ENCODE data around the gene MOGAT1. TPM values are rescaled to one million over a fixed set of nuclear protein-coding genes. Genes with fewer than 3 reads are reported as not detected.

Gene MOGAT1
- total and polyA plus RNA-seq, 3 donors from 2014 or later, result not detected

GRCh38 chr2:222649801-222650200 is 21.7 kb upstream of the MOGAT1 start:
- Histone ChIP-seq H3K36me3 (ENCODE audit: low read depth, missing control alignments) (no peaks in the 10 kb centered on the region), H3K4me3 (no peak overlapping the region), H3K4me1 (peaks cover 4% of the 10 kb centered on the region), H3K27me3 (no peaks in the 10 kb centered on the region), H3K9me3 (no peaks in the 10 kb centered on the region), H3K27ac (no peak overlapping the region)
- intact Hi-C loops (cut with DNase I; ENCODE audit: low total_unique reads), result no loop called here
- TF ChIP-seq, protein P1, sequence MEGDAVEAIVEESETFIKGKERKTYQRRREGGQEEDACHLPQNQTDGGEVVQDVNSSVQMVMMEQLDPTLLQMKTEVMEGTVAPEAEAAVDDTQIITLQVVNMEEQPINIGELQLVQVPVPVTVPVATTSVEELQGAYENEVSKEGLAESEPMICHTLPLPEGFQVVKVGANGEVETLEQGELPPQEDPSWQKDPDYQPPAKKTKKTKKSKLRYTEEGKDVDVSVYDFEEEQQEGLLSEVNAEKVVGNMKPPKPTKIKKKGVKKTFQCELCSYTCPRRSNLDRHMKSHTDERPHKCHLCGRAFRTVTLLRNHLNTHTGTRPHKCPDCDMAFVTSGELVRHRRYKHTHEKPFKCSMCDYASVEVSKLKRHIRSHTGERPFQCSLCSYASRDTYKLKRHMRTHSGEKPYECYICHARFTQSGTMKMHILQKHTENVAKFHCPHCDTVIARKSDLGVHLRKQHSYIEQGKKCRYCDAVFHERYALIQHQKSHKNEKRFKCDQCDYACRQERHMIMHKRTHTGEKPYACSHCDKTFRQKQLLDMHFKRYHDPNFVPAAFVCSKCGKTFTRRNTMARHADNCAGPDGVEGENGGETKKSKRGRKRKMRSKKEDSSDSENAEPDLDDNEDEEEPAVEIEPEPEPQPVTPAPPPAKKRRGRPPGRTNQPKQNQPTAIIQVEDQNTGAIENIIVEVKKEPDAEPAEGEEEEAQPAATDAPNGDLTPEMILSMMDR (IDR thresholded peaks at IDR 0.05), result no peak
- TF ChIP-seq POLR2A (IDR thresholded peaks at IDR 0.05), result no peak
- no peak for DNase-seq
- 82 to 89% methylated on average over 3 of the region's 3 CpGs for WGBS, 2 donors

DNA sequence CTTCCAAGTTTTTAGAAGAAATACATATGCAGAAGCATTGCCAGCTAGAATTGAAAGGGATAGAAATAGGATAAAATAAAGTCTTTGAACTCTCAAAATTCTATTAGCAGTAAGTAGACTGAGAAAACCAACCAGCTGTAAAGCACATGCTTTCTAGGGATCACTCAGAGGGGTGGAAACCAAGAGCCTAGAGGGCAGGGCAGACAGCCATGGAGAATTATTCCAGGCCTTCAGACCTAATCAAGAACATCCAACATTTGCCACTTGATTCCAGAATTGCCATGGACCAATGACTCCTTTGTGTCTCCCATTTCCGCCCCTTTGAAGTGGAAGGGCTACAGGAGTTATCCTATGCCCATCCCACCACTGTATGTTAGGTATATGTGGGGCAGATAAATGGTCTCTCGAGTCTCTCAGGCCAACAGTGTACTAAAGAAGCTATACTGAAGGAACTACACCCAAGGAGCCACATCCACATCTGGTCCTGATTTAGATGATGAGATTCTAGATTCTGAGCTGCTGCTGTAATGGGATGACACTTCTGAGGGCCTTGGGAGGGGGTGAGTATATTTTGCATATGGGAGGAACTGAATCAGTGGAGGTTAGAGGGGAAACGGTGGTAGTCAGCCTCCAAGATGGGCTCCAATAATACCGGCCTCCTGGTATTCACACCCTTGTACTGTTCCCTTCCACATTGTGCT is 19.6 kb upstream of the MOGAT1 start:
- intact Hi-C loops (cut with DNase I; ENCODE audit: low total_unique reads), result no loop called here
- WGBS, 2 donors, result 88 to 95% methylated on average over 4 of the region's 4 CpGs

GRCh38 chr2:222652491-222653255 is 18.8 kb upstream of the MOGAT1 start:
- no peak overlapping the region for H3K4me3 ChIP-seq
- no peaks in the 10 kb centered on the region for H3K27me3 ChIP-seq
- no peaks in the 10 kb centered on the region for H3K36me3 ChIP-seq (ENCODE audit: low read depth, missing control alignments)
- no peak for TF ChIP-seq POLR2A (IDR thresholded peaks at IDR 0.05)
- TF ChIP-seq, protein P1 (IDR thresholded peaks at IDR 0.05), result no peak
- peaks cover 7% of the 10 kb centered on the region for H3K4me1 ChIP-seq
- intact Hi-C loops (cut with DNase I; ENCODE audit: low total_unique reads), result no loop called here
- H3K9me3 ChIP-seq, result no peaks in the 10 kb centered on the region
- no peak for DNase-seq
- WGBS, 2 donors, result 82 to 84% methylated on average over 8 of the region's 8 CpGs
- no peak overlapping the region for H3K27ac ChIP-seq

More for the DNA sequence above, 19.6 kb upstream of the MOGAT1 start:
- Histone ChIP-seq H3K36me3 (ENCODE audit: low read depth, missing control alignments) (no peaks in the 10 kb centered on the region), H3K4me1 (peaks cover 7% of the 10 kb centered on the region), H3K9me3 (no peaks in the 10 kb centered on the region), H3K27me3 (no peaks in the 10 kb centered on the region), H3K27ac (no peak overlapping the region), H3K4me3 (no peak overlapping the region)
- no peak for DNase-seq
- no peak for TF ChIP-seq POLR2A (IDR thresholded peaks at IDR 0.05)
- TF ChIP-seq, protein P1 (IDR thresholded peaks at IDR 0.05), result no peak

DNA sequence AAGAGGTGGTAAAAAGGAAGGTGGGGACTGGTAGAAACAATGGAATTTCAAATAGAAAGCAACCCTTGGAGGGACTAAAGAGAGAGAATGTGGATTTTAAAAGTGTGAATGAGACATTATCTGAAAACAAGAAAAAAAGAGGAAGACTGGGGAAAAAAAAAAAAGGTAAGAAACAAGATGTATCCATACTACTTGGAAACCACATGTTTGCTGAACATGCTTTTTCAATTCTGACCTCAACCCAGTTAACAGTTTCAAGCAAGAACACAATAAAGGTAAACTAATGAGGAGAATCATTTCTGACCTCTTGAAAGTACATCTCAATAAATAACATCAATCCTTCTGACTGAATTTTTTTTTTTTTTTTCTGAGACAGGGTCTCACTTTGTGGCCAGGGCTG is 18.2 kb upstream of the MOGAT1 start:
- H3K27me3 ChIP-seq, result no peaks in the 10 kb centered on the region
- TF ChIP-seq POLR2A (IDR thresholded peaks at IDR 0.05), result no peak
- TF ChIP-seq, protein P1 (IDR thresholded peaks at IDR 0.05), result no peak
- intact Hi-C loops (cut with DNase I; ENCODE audit: low total_unique reads), result no loop called here

More for the DNA sequence above, 18.2 kb upstream of the MOGAT1 start:
- Histone ChIP-seq H3K4me3 (no peak overlapping the region), H3K27ac (no peak overlapping the region), H3K4me1 (peaks cover 7% of the 10 kb centered on the region), H3K36me3 (ENCODE audit: low read depth, missing control alignments) (no peaks in the 10 kb centered on the region), H3K9me3 (no peaks in the 10 kb centered on the region)
- DNase-seq, result no peak
